Parathyroid adenoma (tissue), 2 donors: ENCODE measurements around the gene KCND1.

Source experiments
- H2AFZ ChIP-seq: fragments of 300-600 bp; sonication (generic); one replicate; pipeline ENCODE4 v1.7.0; 2017; ENCODE audit warnings: antibody characterized with exemption, mild to moderate bottlenecking
- H3K27ac ChIP-seq: fragments of 300-600 bp; sonication (generic); one replicate; pipeline ENCODE4 v1.7.0; 2017
- H3K27me3 ChIP-seq: fragments of 300-600 bp; sonication (generic); one replicate; pipeline ENCODE4 v1.7.0; 2017; ENCODE audit warnings: low read length; ENCODE audit not compliant: control insufficient read depth, insufficient read depth
- H3K36me3 ChIP-seq: fragments of 300-600 bp; sonication (generic); one replicate; pipeline ENCODE4 v1.7.0; 2017; ENCODE audit warnings: low read length; ENCODE audit not compliant: control insufficient read depth, insufficient read depth
- H3K4me1 ChIP-seq: fragments of 300-600 bp; sonication (generic); one replicate; pipeline ENCODE4 v1.7.0; 2017; ENCODE audit warnings: control low read depth
- H3K4me2 ChIP-seq: fragments of 300-600 bp; sonication (generic); one replicate; pipeline ENCODE4 v1.7.0; 2017; ENCODE audit warnings: low read length
- H3K4me3 ChIP-seq: fragments of 300-600 bp; sonication (generic); one replicate; pipeline ENCODE4 v1.7.0; 2017; ENCODE audit warnings: low read depth, low read length
- H3K79me2 ChIP-seq: fragments of 300-600 bp; sonication (generic); one replicate; pipeline ENCODE4 v1.7.0; 2017; ENCODE audit warnings: control low read depth
- H3K9ac ChIP-seq: fragments of 300-600 bp; sonication (generic); one replicate; pipeline ENCODE4 v1.7.0; 2017; ENCODE audit warnings: mild to moderate bottlenecking
- H3K9me3 ChIP-seq: fragments of 300-600 bp; sonication (generic); one replicate; pipeline ENCODE4 v1.7.0; 2017; ENCODE audit warnings: low read length; ENCODE audit not compliant: control insufficient read depth
- CTCF ChIP-seq: fragments of 300-600 bp; sonication (generic); IDR thresholded peaks from one replicate; pipeline ENCODE4 v1.7.0; 2017; ENCODE audit warnings: antibody characterized with exemption, mild to moderate bottlenecking
- donor health status: primary hyperparathyroidism.

Gene KCND1

DNA sequence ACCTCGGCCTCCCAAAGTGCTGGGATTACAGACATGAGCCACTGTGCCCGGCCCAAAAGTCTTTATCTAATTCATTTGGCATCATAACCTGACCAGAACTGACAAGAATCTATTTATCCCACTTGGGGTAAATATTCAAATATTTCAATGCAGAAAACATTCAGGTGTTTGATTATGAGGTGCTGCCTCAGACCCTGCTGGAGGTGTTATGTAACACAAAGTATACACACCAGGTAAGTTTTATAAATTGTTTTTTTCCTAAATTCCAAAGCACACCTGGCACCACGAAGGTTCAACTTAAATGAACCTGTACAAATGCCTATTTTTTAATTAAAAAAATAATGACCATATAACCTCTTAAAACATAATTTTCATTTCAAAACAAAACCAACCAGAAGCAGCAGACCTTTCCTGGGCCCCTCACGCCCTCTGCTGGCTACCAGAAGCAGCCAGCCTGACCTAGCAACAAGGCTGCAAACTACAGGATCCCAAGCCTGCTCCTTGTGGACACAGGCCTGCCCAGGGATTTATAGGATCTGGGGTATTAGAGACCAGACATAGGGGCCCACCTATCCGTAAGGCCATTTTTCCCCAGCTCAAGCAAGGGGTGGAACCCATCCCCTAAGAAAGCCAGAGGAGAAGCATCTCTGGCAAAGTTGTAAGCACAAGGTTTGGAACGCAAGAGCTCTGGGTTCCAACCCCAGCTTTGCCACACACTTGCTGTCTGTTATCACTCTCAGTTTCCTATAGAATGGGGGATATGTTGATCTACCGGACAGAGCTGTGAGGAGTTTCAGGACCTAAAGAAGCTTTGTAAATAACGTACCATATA is 25.9 kb downstream of the KCND1 start:
- Histone ChIP-seq H3K4me3 (no peak overlapping the region), H3K4me1 (no peaks in the 10 kb centered on the region), H3K27me3 (no peaks in the 10 kb centered on the region), H2AFZ (no peak overlapping the region), H3K9ac (no peak overlapping the region), H3K9me3 (no peaks in the 10 kb centered on the region), H3K27ac (no peak overlapping the region), H3K79me2 (peaks cover 32% of the 10 kb centered on the region), H3K36me3 (no peaks in the 10 kb centered on the region), H3K4me2 (no peak overlapping the region)
- peak; percentile 72 for TF ChIP-seq CTCF

- H3K4me2 ChIP-seq, result no peak overlapping the region
- no peak overlapping the region for H2AFZ ChIP-seq
- H3K9ac ChIP-seq, result no peak overlapping the region
- no peaks in the 10 kb centered on the region for H3K27me3 ChIP-seq
- no peaks in the 10 kb centered on the region for H3K36me3 ChIP-seq
- peaks cover 2% of the 10 kb centered on the region for H3K4me1 ChIP-seq
- peaks cover 48% of the 10 kb centered on the region for H3K79me2 ChIP-seq
- TF ChIP-seq CTCF, result no peak
- H3K9me3 ChIP-seq, result no peaks in the 10 kb centered on the region
- no peak overlapping the region for H3K4me3 ChIP-seq
- no peak overlapping the region for H3K27ac ChIP-seq
These were observed 28.7 kb downstream of the KCND1 start for GRCh38 chrX:48942895-48943294.

DNA sequence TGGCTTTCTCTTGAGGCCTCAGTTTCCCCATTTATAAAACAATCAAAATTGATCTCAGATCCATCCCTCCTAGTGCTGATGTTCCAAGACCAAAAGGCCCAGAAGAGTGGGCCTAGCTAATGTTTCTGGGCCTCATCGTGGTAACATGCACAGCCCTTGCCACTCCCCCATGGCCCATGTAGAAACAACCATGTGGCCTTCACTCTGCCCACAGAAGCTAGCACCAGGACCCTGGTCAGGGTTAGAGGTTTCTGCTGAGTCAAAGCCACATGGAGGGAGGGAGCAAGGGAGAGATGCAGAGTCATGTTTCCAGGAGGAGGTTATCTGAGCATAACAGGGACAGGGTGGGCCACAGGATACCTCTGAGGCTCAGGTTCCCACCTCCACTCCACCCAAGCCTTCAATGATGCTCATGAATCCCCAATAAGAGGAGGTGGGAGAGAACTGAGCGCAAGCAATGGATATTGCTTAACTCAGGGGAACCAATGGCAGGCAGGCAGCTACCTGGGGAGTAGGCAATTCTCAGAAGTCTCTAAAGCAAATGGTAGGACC is 31.2 kb downstream of the KCND1 start:
- no peak overlapping the region for H2AFZ ChIP-seq
- H3K4me3 ChIP-seq, result no peak overlapping the region
- TF ChIP-seq CTCF, result no peak
- peaks cover 2% of the 10 kb centered on the region for H3K4me1 ChIP-seq
- no peak overlapping the region for H3K9ac ChIP-seq
- H3K79me2 ChIP-seq, result peaks cover 42% of the 10 kb centered on the region
- H3K27me3 ChIP-seq, result no peaks in the 10 kb centered on the region
- H3K27ac ChIP-seq, result no peak overlapping the region
- H3K9me3 ChIP-seq, result no peaks in the 10 kb centered on the region
- no peak overlapping the region for H3K4me2 ChIP-seq
- H3K36me3 ChIP-seq, result no peaks in the 10 kb centered on the region

- Histone ChIP-seq H3K27ac (no peak overlapping the region), H3K4me3 (no peak overlapping the region), H3K79me2 (peaks cover 41% of the 10 kb centered on the region), H2AFZ (no peak overlapping the region), H3K4me2 (no peak overlapping the region), H3K4me1 (peaks cover 2% of the 10 kb centered on the region), H3K36me3 (no peaks in the 10 kb centered on the region), H3K27me3 (no peaks in the 10 kb centered on the region), H3K9ac (no peak overlapping the region), H3K9me3 (no peaks in the 10 kb centered on the region)
- no peak for TF ChIP-seq CTCF
These were observed 32.0 kb downstream of the KCND1 start for GRCh38 chrX:48939524-48940228.
